GM21367 (cell line): ENCODE results near the gene ANAPC2.

Experiments
- ATAC-seq: cut with Tn5 transposase; IDR thresholded peaks from one replicate; pipeline ENCODE4 v1.9.1; 2021; ENCODE audit not compliant: unreplicated experiment

ANAPC2 gene

GRCh38 chr9:137130176-137130755 is 58.1 kb downstream of the ANAPC2 start:
- peak; percentile 19 for ATAC-seq

- peak; percentile 59 for ATAC-seq
These were observed 58.7 kb downstream of the ANAPC2 start for GRCh38 chr9:137129456-137130175.

DNA sequence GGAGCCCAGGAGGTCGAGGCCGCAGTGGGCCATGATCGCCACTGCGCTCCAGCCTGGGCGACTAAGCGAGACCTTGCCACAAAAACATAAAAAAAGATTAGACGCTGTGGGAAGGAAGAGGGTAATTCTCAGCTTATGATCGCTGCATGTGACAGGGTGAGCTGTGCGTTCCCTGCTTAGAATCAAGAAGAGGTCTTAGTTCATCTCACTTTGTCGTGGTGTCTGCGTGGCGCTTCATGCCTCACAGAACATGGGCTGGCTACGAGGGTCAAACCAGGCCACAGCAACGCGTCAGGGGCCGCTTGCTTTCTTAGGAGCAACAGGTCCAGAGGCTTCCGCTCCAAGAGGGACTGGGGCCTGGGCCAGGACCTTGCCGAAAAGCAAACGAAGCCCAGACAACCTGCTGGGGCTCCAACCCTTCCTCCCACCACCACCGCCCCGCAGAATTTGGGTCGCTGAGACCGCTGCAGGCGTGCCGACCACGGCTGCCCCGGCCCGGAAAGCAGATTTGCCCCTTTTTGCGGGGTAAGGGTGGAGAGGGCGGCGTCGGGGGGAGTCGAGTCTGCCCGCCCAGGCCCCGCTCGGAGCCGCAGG is 59.4 kb downstream of the ANAPC2 start:
- no peak for ATAC-seq

DNA sequence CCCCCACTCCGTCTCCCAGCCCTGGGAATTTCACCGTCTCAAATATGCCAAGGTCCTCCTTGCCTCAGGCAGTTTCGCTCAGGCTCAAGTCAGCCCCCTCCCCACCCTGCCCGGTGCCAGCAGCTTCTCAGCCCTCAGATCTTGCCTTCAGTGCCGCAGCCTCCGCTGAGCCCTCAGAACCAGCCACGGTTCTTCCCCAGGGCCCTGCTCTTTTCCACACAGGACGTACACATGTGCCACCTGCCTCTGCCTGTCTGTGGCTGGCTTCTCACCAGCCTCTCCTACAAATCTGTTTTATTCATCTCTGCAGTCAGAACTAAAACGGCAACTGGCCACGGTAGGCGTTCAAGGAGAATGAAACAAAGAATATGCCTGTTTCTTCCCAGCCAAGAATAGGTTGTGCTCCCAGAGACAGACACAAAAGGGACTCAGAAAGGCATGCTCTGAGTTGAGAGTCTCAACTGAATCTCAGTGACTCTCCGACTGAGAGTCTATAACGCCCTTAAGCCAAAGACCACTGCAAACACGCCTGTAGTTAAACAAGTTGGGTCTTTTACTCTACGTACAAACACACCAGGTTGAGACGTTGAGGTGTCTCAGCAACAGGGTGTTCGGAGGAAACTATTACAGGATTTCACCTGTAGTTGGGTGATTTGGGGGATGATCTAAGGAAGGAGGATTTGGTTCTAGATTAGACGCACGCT is 60.0 kb downstream of the ANAPC2 start:
- no peak for ATAC-seq

DNA sequence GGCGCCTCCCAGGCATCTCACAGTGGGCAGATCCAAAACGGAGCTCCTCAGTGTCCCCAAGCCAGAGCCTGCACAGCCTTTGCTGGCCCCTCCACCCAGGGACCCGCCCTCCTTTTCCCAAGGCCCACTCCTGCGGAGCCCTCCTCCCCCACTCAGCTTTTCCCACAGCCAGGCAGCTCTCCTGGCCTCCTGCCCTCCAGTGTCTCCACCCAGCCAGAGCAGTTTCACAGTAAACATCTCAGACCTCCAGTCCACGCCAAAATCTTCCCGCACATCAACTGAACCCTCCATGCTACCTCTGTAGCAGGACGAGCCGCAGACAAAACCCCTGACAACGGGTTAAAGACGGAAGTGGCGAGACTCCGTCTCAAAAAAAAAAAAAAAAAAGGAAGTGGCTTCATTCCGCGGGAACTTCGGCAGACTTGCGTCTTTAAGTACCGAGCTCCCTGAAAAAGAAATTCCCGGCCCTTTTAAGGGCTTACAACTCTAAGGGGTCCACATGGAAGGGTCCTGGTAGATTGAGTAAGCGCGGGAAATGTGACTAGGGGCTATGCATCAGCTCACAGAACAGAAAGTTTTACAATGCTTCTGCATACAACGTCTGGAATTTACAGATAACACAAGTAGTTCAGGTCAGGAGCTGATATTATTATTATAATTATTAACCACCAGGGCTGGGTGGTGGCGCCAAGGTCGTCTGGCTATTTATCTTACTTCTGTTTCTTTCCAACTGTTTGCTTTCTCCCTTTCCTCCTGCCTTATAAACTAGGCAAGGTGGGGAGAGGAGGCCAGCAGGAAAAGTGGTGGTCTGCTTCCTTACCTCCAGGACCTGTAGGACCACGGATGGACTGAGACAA is 60.8 kb downstream of the ANAPC2 start:
- no peak for ATAC-seq

DNA sequence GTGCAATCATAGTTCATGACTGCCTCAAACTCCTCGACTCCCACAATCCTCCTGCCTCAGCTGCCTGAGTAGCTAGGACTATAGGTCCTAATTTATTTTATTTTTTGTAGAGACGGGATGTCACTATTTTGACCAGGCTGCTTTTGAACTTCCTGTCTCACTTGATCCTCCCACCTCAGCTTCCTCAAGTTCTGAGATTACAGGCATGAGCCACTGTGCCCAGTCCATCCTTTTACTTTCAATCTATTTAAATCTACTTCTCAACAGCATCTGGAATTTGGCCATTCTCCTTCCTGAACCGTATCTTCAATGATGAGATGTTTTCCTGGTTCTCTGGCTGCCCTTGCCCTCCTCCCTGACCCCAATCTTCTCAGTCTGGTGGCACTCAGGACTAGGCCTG is 61.6 kb downstream of the ANAPC2 start:
- no peak for ATAC-seq
